GM13976 (cell line): Measurements from ENCODE around the gene BTRC.

Experiments used
- DNase-seq: peaks from one replicate; pipeline ENCODE4 v3.0.0; 2012; ENCODE audit warnings: low spot score
- in situ Hi-C: fragments of 300-500 bp; cut with MboI; formaldehyde crosslinking; loops from one replicate; pipeline ENCODE4 v1.12.0; 2022; ENCODE audit warnings: low sequenced_read_pairs, mixed read lengths, inconsistent platforms; ENCODE audit not compliant: unreplicated experiment
- TF ChIP-seq, protein P1 (sequence below): IDR thresholded peaks from 2 replicates; pipeline ENCODE4 v1.5.1; 2012; ENCODE audit warnings: borderline replicate concordance, mild to moderate bottlenecking; ENCODE audit not compliant: insufficient read depth; ENCODE audit errors: extremely low read depth, missing control alignments, control extremely low read depth

Gene BTRC

DNA sequence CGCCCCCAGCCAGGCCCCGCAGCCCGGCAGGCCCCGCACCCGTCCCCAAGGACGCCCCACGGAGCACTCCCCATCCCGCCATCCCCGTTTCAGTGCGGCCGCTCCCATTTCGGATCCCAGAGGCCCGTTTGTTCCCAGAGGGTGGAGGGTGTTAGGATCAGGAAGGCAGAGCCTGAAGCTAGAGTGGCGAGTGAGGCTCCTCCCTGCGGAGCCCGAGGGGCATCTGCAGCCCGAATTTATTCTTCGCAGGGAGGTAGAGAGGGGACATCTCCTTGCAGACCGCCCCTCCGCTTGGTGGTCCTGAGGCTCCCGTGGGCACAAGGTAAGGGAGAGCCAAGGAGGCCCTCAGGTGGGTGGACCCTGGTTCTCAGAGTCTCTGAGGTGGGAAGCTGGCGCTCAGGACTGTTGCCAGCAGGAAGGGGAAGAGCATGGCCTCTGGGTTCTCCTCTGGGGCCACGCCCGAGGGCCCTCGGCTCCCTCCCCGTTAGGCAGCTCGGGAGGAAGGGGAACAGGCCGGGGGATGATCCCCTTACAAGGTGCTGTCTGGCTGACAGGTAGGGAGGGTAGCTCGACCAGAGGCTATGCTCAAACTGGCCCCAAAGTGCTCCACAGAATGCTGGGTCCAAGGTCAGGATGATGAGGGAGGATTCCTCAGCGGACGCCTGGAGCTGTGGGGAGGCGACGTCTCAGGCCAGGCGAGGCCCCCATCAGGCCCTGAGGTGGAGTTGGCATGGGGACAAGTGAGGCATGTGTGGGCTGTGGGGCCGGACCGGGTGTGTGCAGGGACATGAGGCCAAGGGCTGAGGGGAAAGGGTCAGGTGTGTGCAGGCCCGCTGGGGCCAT is 216.7 kb downstream of the BTRC start:
- in situ Hi-C loops: loop anchor here (25.0 kb wide), 2 partner anchors 258 to 358 kb away; no protein-coding TSS in a partner anchor
- TF ChIP-seq, protein P1, sequence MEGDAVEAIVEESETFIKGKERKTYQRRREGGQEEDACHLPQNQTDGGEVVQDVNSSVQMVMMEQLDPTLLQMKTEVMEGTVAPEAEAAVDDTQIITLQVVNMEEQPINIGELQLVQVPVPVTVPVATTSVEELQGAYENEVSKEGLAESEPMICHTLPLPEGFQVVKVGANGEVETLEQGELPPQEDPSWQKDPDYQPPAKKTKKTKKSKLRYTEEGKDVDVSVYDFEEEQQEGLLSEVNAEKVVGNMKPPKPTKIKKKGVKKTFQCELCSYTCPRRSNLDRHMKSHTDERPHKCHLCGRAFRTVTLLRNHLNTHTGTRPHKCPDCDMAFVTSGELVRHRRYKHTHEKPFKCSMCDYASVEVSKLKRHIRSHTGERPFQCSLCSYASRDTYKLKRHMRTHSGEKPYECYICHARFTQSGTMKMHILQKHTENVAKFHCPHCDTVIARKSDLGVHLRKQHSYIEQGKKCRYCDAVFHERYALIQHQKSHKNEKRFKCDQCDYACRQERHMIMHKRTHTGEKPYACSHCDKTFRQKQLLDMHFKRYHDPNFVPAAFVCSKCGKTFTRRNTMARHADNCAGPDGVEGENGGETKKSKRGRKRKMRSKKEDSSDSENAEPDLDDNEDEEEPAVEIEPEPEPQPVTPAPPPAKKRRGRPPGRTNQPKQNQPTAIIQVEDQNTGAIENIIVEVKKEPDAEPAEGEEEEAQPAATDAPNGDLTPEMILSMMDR: no peak
- no peak for DNase-seq

DNA sequence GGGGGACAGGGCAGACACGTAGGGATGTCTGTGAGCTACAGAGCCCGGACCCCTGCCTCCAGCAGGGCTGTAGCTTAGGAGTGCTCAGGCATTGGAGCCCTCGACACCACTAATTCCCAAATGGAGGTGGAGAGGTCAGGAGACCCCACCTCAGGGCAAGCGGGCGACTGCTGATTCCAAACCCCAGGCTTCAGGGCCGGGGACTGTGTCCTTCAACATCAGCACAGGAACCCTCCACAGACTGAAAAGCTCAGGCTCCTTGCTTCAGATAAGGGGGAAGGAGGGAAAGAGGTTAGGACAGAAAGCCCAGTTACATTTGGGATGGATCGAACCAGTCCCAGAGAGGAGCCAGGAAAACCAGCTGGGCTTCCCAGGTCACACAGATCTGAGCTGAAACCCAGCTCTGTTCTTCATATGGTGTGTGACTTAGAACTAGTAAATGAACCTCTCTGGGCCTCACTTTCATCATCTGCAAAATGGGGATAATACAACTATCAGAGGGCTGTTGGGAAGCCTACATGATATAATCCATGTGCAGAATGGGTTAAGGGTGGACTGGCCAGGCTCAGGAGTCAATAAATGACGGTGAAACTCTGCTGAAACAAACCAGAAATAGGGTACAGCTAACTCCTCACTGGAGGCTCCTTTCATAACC is 217.4 kb downstream of the BTRC start:
- DNase-seq: no peak
- in situ Hi-C loops: loop anchor here (25.0 kb wide), 2 partner anchors 259 to 359 kb away; no protein-coding TSS in a partner anchor
- TF ChIP-seq, protein P1: no peak

DNA sequence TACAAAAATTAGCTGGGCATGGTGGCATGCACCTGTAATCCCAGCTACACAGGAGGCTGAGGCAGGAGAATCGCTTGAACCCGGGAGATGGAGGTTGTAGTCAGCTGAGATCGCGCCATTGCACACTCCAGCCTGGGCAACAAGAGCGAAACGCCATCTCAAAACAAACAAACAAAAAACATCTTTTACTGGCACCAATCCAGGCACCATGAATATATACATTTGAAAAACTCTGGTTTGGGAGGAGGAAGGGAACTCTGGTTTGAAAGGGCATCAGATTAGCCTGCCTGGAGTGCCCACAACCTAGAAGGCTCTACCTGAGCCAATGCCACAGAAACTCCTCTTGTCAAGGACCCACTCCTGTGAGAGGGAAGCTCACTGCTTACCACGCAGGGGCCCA is 218.2 kb downstream of the BTRC start:
- in situ Hi-C loops: loop anchor here (25.0 kb wide), 2 partner anchors 260 to 360 kb away; no protein-coding TSS in a partner anchor
- no peak for DNase-seq
- TF ChIP-seq, protein P1: no peak

DNA sequence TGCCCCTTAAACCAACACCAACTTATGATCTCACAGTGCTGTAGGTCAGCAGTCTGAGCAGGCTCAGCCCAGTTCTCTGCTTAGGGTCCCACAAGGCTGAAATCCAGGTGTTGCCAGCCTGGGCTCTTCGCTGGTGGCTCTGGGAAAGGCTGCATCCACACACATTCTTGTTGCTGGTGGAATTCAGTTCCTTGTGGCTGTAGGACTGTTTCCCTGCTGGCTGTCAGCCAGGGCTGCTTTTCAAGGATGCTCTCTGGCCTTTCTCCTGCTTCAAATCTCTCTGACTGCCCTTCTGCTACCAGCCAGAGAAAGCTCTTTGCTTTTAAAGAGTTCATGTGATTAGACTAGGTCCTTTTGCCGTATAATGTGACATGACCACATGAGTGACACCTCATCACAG is 218.8 kb downstream of the BTRC start:
- TF ChIP-seq, protein P1: no peak
- in situ Hi-C loops: loop anchor here (25.0 kb wide), 2 partner anchors 260 to 360 kb away; no protein-coding TSS in a partner anchor
- no peak for DNase-seq

DNA sequence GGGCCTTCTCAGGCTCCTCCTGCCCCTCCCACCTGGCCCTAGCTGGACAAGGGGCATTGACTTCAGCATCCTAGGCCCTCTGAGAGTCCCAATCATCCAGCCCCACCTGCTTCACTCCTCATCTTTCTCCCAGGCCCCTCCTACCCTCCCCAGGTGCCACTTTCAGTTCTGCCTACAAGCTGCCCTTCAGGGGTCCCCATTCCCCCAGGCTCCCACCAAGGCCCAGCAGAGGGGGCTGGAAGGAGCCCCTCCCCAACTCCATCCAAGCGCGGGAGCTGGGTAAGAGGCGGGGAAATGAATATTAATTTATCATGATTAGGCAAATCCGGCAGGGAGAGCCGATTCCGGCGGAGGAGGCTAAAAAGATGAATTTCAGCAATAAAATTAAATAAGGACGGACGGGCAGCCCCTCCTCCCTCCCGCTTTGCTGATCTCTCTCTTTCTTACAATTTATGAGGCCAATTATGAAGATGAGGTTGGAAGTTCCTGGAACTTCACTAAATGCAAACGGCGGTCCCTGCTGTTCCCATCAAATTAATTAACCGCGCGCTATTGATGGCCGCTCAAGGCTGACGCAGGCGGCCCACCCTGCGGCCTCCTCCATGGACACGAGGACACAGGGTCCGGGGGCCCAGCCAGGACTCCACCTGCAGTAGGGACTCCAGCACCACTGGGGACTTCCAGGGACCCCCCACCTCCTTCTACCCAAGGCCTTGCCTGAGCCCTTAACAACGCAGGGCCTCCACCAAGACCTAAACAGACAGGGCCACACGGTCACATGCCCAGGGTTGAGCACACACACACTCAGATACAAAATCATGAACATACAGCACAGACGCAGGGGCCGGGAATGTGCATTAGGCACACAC is 220.2 kb downstream of the BTRC start:
- DNase-seq: no peak
- in situ Hi-C loops: loop anchor here (25.0 kb wide), 2 partner anchors 262 to 362 kb away; no protein-coding TSS in a partner anchor
- TF ChIP-seq, protein P1: no peak

DNA sequence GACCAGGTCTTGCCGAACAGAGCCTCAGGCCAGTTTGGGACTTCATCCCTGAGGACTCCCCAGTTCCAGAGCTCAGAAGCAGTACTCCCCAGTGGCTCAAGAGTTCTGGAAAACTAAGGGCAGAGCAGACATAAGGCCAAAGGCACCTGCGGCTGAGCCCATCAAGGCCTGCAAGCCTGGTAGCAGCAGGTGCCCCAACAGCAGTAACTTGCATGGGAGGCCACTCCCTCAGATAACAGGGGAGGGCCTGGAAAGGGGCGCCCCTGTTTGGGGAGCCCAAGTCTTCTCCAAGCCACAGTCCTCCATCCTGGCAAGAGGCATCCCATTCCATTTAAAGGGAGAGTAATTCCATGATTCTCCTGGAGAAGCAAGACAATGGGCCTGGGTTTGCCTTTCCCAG is 221.1 kb downstream of the BTRC start:
- in situ Hi-C loops: no loop called here
- TF ChIP-seq, protein P1: no peak
- DNase-seq: no peak
